Smooth muscle cell (in vitro differentiated cells): ENCODE measurements around the gene MAN1C1. TPM values are rescaled to one million over a fixed set of nuclear protein-coding genes. Genes with fewer than 3 reads are reported as not detected.

Experiments used
- DNase-seq: peaks from one replicate; lab custom pipeline; 2025; ENCODE audit not compliant: unreplicated experiment; lab: John Stamatoyannopoulos, UW
- H2AFZ ChIP-seq: fragments of 200-600 bp; sonication (generic); 2 replicates; pipeline ENCODE4 v1.6.0; 2016; ENCODE audit warnings: antibody characterized with exemption, low read depth, mild to moderate bottlenecking
- H3F3A ChIP-seq: fragments of 200-600 bp; sonication (generic); 2 replicates; pipeline ENCODE4 v1.6.0; 2017; ENCODE audit warnings: antibody characterized with exemption, low read depth
- H3K27ac ChIP-seq: fragments of 200-600 bp; sonication (generic); 2 replicates; pipeline ENCODE4 v1.5.1; 2016; ENCODE audit warnings: low read depth, mild to moderate bottlenecking
- H3K27me3 ChIP-seq: fragments of 200-600 bp; sonication (generic); 2 replicates; pipeline ENCODE4 v1.6.1; 2016; ENCODE audit warnings: low read depth, mild to moderate bottlenecking
- H3K36me3 ChIP-seq: fragments of 200-600 bp; sonication (generic); 2 replicates; pipeline ENCODE4 v1.5.1; 2016; ENCODE audit warnings: low read depth
- H3K4me1 ChIP-seq: fragments of 200-600 bp; sonication (generic); 2 replicates; pipeline ENCODE4 v1.5.1; 2016; ENCODE audit warnings: low read depth
- H3K4me2 ChIP-seq: fragments of 200-600 bp; sonication (generic); 2 replicates; pipeline ENCODE4 v1.6.0; 2016; ENCODE audit warnings: mild to moderate bottlenecking
- H3K4me3 ChIP-seq: fragments of 200-600 bp; sonication (generic); 2 replicates; pipeline ENCODE4 v1.5.1; 2016; ENCODE audit warnings: mild to moderate bottlenecking
- H3K79me2 ChIP-seq: fragments of 200-600 bp; sonication (generic); 2 replicates; pipeline ENCODE4 v1.6.0; 2016; ENCODE audit warnings: low read depth, mild to moderate bottlenecking
- H3K9ac ChIP-seq: fragments of 200-600 bp; sonication (generic); 2 replicates; pipeline ENCODE4 v1.6.0; 2016; ENCODE audit warnings: low read depth
- H3K9me3 ChIP-seq: fragments of 200-600 bp; sonication (generic); replicated peaks from 2 replicates; pipeline ENCODE4 v1.5.1; 2016; ENCODE audit warnings: low read depth
- H4K20me1 ChIP-seq: fragments of 200-600 bp; sonication (generic); 2 replicates; pipeline ENCODE4 v1.6.0; 2016; ENCODE audit warnings: low read depth
- CTCF ChIP-seq: fragments of 200-600 bp; sonication (generic); IDR thresholded peaks from 2 replicates; pipeline ENCODE4 v1.5.1; 2017; ENCODE audit warnings: borderline replicate concordance, mild to moderate bottlenecking, antibody characterized with exemption; ENCODE audit not compliant: insufficient read depth, poor library complexity, severe bottlenecking
- WGBS: methylation state at CpG from one replicate; pipeline ENCODE4 v1.1.7; 2016; ENCODE audit warnings: low lambda C conversion rate; 5-methylcytosine and 5-hydroxymethylcytosine counted together
- polyA plus RNA-seq: library from polyadenylated mRNA; unstranded; fragments of >200 nt; fragmentation: Nextera tagmentation; extraction: Ambion mirVana; gene quantifications from 2 replicates; pipeline ENCODE4 v1.2.1, GENCODE V29; 2016
- total RNA-seq: library from RNA; depleted of rRNA; stranded (reverse); fragments of >200 nt; gene quantifications from 2 replicates; pipeline ENCODE4 v1.2.3, GENCODE V29; 2014

Gene MAN1C1
- total and polyA plus RNA-seq, 2 experiments from 2014 or later, result 4.4 to 10.5 TPM

- no peaks in the 10 kb centered on the region for H3K27me3 ChIP-seq
- H3K9me3 ChIP-seq, result no peaks in the 10 kb centered on the region
- H4K20me1 ChIP-seq, result no peaks in the 10 kb centered on the region
- no peak overlapping the region for H3K4me3 ChIP-seq
- H3K4me2 ChIP-seq, result no peak overlapping the region
- H3F3A ChIP-seq, result peaks cover 10% of the 10 kb centered on the region
- H3K79me2 ChIP-seq, result no peaks in the 10 kb centered on the region
- H3K4me1 ChIP-seq, result peaks cover 19% of the 10 kb centered on the region
- WGBS, result 52% methylated on average over 15 of the region's 16 CpGs
- H2AFZ ChIP-seq, result no peak overlapping the region
- no peak overlapping the region for H3K9ac ChIP-seq
- H3K27ac ChIP-seq, result no peak overlapping the region
- no peak for DNase-seq
- no peak for TF ChIP-seq CTCF
- H3K36me3 ChIP-seq, result no peaks in the 10 kb centered on the region
Measured at GRCh38 chr1:25774921-25775771, 158.6 kb downstream of the MAN1C1 start.

- Histone ChIP-seq H3K4me3 (no peak overlapping the region), H3K36me3 (no peaks in the 10 kb centered on the region), H3K4me1 (no peaks in the 10 kb centered on the region), H3K4me2 (no peak overlapping the region), H3K79me2 (no peaks in the 10 kb centered on the region), H3K27me3 (no peaks in the 10 kb centered on the region), H3F3A (peaks cover under 1% of the 10 kb centered on the region), H4K20me1 (no peaks in the 10 kb centered on the region), H3K9ac (no peak overlapping the region), H2AFZ (no peak overlapping the region), H3K9me3 (no peaks in the 10 kb centered on the region), H3K27ac (no peak overlapping the region)
- no peak for DNase-seq
- no peak for TF ChIP-seq CTCF
- WGBS, result 83% methylated on average over 8 of the region's 8 CpGs
Measured at GRCh38 chr1:25779388-25779787, 162.8 kb downstream of the MAN1C1 start.

GRCh38 chr1:25779894-25780293 lies 163.3 kb downstream of the MAN1C1 start:
- 78% methylated on average over 4 of the region's 4 CpGs for WGBS
- Histone ChIP-seq H3K27ac (no peak overlapping the region), H3K27me3 (no peaks in the 10 kb centered on the region), H3F3A (no peaks in the 10 kb centered on the region), H3K4me2 (no peak overlapping the region), H3K4me1 (no peaks in the 10 kb centered on the region), H3K4me3 (no peak overlapping the region), H3K79me2 (no peaks in the 10 kb centered on the region), H3K36me3 (no peaks in the 10 kb centered on the region), H2AFZ (no peak overlapping the region), H4K20me1 (no peaks in the 10 kb centered on the region), H3K9ac (no peak overlapping the region), H3K9me3 (no peaks in the 10 kb centered on the region)
- no peak for TF ChIP-seq CTCF
- DNase-seq, result no peak
